Retinal pigment epithelial cell (primary cell): ENCODE results near the gene TIGD1.
A peak's percentile ranks its signal among the peaks of the same experiment; 100 is the strongest.

Experiments used
- DNase-seq: peaks from one replicate; pipeline ENCODE4 v3.0.0-alpha.2; 2010; ENCODE audit warnings: low read depth
- H3K4me3 ChIP-seq: 2 replicates; pipeline ENCODE4 v1.5.1; 2011; ENCODE audit warnings: mild to moderate bottlenecking, low read length, control low read depth, moderate library complexity
- TF ChIP-seq, protein P1 (sequence below): conservative IDR thresholded peaks from 2 replicates; pipeline ENCODE4 v1.5.1; 2011; ENCODE audit warnings: low read depth, low read length, control low read depth, inconsistent platforms

TIGD1 gene

DNA sequence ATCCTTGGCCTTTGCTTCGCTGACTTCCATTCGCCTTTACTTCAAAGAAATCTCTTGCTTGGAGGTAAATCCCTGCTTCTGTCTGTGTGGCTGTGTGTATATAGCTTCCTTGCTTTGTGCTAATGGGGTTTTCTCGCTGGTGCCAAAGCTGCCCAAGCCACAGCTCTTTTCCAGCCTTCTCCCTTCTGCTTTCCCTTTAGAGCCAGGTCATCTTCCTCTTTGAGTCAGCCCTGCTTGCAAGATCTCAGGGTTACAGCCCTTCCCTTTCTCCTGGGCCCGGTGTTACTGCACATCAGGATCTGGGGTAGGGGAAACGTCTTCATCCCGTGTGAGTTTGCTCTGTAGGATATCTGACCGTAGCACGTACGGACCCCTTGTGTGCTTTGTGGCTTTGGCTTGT, 19.2 kb upstream of the TIGD1 start:
- H3K4me3 ChIP-seq: no peak overlapping the region
- no peak for DNase-seq
- TF ChIP-seq, protein P1, sequence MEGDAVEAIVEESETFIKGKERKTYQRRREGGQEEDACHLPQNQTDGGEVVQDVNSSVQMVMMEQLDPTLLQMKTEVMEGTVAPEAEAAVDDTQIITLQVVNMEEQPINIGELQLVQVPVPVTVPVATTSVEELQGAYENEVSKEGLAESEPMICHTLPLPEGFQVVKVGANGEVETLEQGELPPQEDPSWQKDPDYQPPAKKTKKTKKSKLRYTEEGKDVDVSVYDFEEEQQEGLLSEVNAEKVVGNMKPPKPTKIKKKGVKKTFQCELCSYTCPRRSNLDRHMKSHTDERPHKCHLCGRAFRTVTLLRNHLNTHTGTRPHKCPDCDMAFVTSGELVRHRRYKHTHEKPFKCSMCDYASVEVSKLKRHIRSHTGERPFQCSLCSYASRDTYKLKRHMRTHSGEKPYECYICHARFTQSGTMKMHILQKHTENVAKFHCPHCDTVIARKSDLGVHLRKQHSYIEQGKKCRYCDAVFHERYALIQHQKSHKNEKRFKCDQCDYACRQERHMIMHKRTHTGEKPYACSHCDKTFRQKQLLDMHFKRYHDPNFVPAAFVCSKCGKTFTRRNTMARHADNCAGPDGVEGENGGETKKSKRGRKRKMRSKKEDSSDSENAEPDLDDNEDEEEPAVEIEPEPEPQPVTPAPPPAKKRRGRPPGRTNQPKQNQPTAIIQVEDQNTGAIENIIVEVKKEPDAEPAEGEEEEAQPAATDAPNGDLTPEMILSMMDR: no peak

DNA sequence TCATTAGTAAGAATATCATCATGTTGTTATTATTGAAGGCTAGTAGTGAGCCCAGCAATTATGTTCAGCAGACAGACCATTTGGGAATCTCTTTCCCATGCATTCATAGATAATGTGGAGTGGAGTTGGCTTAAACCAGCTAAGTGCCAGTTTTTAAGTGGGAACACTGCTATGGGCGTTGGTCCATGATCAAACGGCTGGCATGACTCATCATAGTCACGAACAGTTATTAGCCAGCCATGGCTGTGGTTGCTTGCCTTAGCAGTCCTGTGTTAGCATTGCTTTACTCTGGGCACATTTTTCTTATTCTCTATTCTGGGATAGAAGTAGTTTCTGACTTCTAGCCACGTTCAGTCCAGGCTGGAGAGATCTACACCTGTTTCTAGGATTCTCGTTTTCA, 17.8 kb upstream of the TIGD1 start:
- TF ChIP-seq, protein P1: no peak
- H3K4me3 ChIP-seq: no peak overlapping the region
- DNase-seq: no peak

DNA sequence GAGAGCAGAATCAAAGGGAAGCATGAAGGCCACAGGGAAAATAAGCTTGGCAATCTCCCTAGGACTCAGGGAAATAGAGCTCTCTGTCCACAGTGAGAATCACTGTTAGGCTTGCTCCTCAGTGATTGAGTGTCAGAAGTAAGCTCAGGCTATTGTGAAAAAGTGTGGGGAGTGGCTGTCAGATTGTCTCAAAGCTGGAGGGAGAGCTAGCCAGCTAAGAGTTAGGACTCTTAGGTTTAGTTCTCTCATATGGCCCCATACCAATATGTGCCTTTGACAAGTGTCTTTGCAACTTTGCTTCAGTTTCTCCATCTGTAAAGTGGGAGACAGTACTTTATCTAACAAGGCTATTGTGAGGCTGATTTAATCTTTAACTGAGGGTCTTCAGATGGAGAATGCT, 17.4 kb upstream of the TIGD1 start:
- H3K4me3 ChIP-seq: no peak overlapping the region
- TF ChIP-seq, protein P1: no peak
- DNase-seq: no peak

DNA sequence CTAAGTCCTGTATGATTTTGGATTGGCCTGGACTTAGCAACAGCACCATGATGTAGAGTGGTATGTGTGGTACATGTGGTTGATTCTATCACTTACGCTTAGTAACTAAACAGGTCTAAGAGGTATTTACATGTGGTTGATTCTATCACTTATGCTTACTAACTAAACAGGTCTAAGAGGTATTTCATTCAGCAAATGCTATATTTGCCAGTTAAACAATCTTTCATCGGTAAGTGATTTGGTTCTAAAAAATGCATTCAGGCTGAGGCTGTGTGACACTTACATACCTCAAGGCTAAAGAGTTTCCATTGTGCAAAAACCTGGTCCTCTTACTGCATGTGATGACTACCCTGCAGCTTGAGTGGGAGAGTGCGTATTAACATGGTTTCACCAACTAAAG, 13.2 kb upstream of the TIGD1 start:
- TF ChIP-seq, protein P1: no peak
- H3K4me3 ChIP-seq: no peak overlapping the region
- DNase-seq: no peak

DNA sequence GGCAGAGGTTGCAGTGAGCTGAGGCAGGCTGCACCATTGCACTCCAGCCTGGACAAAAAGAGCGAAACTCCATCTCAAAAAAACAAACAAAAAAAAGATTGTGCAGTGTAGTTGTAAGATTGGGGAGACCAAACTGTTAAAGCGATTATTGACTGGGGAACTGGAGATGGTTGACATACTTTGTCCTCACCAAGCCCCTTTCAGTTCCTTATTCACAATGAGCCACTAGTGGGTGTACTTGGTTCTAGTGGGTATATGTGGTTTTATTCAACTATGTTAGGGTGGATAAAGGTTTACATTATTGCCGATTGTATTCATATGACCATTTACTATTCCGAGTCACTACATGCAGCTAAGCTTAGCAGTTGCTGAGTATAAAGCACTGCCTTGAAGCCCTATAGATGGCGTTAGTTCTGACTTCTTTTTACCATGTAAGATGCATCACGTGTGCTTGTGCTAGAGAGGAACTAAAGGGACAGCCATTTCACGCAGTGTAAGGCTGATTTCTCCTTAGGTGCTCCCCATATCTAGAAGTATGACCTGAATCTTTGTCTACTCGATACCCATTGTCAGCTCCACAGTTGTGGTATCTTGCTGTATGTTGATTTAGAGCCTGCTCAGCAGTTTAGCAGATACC, 12.3 kb upstream of the TIGD1 start:
- DNase-seq: no peak
- H3K4me3 ChIP-seq: no peak overlapping the region
- TF ChIP-seq, protein P1: no peak

DNA sequence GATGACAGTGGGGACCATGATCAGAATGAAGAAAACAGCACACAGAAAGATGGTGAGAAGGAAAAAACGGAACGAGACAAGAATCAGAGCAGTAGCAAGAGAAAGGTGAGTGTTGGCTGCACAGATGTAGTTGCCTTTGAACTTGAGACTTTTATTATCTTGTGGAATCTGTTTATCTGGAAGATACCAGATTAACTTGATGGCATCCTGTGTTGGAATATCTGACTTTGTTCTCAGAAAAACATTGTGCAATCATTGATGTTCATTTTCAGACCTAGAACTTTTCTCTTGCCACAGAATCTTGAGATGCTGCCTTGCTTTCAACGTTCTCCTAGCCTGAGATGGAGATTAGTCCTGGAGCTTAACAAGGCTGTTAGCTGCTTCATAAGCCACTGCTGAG, 6.1 kb upstream of the TIGD1 start:
- no peak for DNase-seq
- no peak overlapping the region for H3K4me3 ChIP-seq
- TF ChIP-seq, protein P1: no peak

DNA sequence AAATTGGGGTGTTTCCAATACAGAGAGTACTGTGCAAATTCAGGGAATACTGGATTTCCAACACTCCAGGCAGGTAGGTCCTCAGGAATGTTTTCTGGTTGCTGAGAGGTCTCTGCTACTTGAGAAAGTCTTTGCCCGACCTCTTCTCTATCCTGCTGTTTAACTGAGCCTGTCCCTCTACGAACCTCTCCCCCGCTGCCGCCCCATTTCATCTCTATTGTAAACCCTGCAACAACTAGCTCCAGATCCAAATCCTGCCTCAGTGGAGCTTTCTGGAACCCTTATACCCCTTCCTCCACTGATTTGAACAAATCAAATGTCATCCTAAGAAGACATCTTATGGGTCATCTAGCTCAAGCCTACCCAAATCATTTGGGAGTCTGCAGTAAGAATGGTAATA, 1.4 kb upstream of the TIGD1 start:
- TF ChIP-seq, protein P1: no peak
- no peak for DNase-seq
- H3K4me3 ChIP-seq: peak overlapping the region; percentile 88
